ENCODE data around the gene CHCT1. TPM values are rescaled to one million over a fixed set of nuclear protein-coding genes. Genes with fewer than 3 reads are reported as not detected.

Gene CHCT1
- total and polyA plus RNA-seq, 2 of the 8 experiments (the other 6 are each of a cell fraction or from before 2014, with no cell fraction given) = 0.06 TPM; not detected in 1

DNA sequence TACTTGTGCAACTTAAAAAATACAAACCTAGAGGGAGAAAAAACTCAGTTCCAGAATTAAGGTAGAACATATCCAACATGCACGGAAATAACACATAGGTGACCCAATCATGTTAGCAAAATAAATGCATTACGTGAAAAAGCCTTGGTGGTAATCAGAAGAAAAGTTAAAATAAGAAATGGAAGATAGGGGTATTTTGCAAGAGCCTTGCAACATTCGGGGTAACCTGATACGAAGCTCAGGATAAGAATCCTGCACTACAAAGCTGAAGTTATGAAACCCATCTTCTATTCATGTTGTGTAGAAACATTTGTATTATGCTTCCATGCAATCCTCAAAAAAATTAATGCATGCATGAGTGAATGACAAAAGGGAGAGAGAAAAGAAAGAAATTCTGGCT lies 33.1 kb downstream of the CHCT1 start (continued):
- TF ChIP-seq SRF (IDR thresholded peaks at IDR 0.05; ENCODE audit: low read depth, low read length) = no peak
- TF ChIP-seq RFX5 (IDR thresholded peaks at IDR 0.05; ENCODE audit: borderline replicate concordance, low read depth, low read length) = no peak

Measured in H1 (cell line).